HG02678 (cell line): ENCODE results near the gene REEP1.
A peak's percentile ranks its signal among the peaks of the same experiment; 100 is the strongest.
"Not testable (repeated sequence)": the region's sequence is repeated elsewhere in the genome, so short reads cannot be mapped to it uniquely, and the experiment has no call there.

Experiments
- ATAC-seq: cut with Tn5 transposase; IDR thresholded peaks from one replicate; pipeline ENCODE4 v1.9.1; 2021; ENCODE audit warnings: mild to moderate bottlenecking, moderate library complexity; ENCODE audit not compliant: unreplicated experiment

The REEP1 gene

DNA sequence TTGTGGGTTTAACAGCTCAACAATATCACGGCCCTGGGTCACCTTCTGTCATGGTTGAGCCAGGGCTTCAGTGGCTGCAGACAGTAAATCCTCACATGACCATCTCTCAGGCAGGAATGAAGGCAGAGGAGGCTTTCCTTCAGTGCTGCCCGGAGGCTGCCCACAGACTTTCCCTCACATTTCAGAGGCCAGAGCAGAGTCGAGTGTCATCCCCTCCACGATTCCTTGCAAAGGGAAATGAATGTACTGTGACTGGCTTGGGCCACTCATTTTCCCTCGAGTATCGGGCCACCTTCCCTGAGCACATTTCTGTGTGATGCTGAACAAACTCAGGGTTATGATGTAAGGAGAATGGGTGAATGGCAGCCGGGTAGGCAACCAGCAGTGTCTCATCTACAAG is 10.0 kb upstream of the REEP1 start:
- ATAC-seq = no peak

- ATAC-seq = not testable (repeated sequence)
Measured at GRCh38 chr2:86345783-86346370, 8.5 kb upstream of the REEP1 start.

- no peak for ATAC-seq
Measured at GRCh38 chr2:86344404-86344803, 7.0 kb upstream of the REEP1 start.

DNA sequence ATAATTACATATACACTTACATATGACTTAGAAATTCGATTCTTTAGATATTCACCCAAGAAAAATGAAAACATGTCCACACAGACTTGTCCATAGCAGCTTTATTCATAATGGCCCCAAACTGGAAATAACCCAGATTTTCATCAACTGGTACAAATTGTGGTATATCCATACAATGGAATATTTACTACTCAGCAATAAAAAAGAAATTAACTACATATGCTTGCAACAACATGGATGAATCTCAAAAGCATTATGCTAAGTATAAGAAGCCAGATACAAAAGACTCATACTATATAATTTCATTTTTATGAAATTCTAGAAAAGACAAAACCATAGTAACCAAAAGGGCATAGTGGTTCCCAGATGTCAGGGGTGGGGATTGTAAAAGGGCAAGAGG is 5.1 kb upstream of the REEP1 start:
- ATAC-seq = no peak

DNA sequence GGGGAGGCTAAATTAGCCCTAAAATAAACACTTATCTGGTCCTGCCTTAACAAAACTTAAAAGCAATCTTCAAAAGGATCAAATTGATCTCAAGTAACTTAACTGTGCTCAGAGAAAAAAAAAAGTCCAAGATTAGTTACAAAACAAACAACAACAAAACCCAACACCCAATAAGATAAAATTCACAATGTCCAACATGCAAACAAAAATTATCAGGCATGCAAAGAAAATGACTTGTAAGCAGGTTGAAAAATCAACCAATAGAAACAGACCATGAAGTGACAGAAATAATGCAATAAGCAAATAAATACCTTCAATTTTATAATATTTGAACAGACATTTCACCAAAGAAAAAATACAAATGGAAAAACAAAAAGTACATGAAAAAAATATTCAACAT is 4.0 kb upstream of the REEP1 start:
- ATAC-seq = no peak

- no peak for ATAC-seq
Measured at GRCh38 chr2:86338778-86339295, 1.4 kb upstream of the REEP1 start.

DNA sequence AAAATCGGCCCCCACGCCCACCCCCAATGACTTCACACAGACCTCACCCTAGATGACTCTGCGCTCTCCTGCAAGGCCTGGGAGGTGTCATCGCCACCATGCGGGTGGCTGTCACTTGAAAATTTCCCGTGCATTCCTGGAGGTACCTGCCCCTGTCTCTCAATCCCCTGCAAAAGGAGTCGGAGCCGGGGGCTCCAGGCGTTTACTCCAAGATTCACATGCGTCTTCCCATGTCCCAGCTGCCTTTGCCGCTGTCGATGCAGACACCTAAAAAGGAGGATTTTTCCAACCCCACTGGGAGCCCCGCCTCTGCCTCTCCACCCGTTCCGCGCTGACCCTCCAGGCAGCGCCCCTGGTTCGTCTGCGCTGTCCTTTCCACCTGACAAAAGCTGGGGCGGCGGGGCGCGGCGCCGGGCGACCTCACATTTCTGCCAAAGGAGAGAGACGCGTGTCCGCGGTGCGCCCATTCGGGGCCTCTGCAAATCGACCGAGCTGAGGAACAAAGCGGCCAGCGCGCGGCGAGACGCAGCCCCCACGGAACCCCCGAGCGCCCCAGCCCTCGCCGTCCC is 667 bp downstream of the REEP1 start:
- ATAC-seq = peak; percentile 6

DNA sequence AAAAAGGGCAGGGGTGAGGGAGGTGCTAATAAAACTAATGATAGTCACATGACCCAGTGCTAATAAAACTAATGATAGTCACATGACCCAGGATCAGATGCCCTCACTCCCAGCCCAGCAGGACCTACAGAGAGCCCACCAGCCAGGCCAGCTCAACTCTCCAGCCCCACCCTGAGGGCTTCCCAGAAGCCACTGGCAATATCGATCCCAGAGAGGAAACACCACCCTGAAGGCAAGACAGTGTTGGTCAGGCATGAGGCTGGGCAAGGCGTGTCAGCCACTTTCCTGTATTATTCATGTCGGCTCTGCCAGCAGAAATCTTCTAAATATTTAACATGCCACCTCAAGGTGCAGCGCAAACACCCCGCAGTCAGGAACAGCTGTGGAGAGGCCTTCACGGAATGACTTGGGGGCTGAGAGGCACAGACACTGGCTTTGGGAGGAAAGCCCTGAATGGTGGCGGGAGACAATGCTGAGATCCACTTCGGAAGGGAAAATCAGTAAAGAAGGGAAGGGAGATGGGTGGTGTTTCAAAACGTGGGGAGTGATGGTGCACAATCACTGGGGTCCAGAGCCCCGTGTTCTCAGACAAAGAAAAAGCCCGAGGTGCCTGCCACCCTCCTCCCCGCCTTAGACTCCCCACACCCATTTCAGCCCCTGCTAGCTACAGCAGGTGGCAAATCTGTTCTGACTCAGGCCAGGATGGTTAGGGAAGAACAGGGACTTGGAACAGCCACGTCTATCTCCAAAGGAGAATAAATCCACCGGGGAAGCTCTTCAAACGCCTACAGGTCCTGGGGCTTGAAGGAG is 1.4 kb downstream of the REEP1 start:
- no peak for ATAC-seq

GRCh38 chr2:86333378-86333777 is 4.0 kb downstream of the REEP1 start:
- ATAC-seq = no peak

- no peak for ATAC-seq
Measured at GRCh38 chr2:86332654-86333053, 4.8 kb downstream of the REEP1 start.

GRCh38 chr2:86331384-86331783 is 6.0 kb downstream of the REEP1 start:
- ATAC-seq = no peak

GRCh38 chr2:86330001-86330400 is 7.4 kb downstream of the REEP1 start:
- ATAC-seq = no peak

- ATAC-seq = no peak
Measured at GRCh38 chr2:86323273-86324021, 14.0 kb downstream of the REEP1 start.

DNA sequence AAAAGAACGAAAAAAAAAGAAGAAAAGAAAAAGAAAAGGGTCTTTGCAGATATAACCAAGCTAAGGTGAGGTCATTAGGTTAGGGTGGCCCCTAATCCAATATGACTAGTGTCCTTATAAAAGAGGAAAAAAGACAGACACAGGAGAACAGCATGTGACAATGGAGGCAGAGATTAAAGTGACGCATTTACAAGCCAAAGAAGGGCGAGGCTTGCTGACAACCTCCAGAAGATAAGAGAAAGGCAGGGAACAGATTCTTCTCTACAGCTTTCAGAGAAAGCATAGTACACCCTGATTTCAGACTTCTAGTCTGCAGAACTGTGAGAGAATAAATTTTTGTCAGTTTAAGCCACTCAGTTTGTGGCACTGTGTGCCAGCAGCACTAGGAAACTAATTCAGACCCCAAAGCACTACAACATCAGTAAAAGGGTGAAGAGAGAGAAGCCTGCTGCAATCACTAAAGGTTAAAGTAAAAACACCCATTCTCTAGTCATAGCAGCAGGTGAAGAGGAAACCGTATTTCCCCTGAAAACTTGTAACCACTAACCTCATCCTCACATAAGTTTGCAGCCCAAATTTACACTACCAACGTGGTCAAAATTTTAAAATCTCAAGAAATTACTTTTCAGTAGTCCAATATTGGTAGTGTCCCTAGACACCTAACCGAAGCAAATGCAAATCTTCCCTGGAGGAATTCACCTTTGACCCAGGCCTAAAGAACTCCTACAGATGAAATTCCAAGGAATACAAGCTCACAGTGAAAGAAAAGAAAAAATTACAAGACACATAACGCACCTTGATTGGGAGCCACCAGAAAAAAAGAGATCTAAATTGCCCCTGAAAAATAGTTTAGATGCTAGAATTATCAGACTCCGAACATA is 17.5 kb downstream of the REEP1 start:
- ATAC-seq = no peak

GRCh38 chr2:86315084-86315483 is 22.3 kb downstream of the REEP1 start:
- ATAC-seq = no peak

- no peak for ATAC-seq
Measured at GRCh38 chr2:86314125-86314524, 23.3 kb downstream of the REEP1 start.

DNA sequence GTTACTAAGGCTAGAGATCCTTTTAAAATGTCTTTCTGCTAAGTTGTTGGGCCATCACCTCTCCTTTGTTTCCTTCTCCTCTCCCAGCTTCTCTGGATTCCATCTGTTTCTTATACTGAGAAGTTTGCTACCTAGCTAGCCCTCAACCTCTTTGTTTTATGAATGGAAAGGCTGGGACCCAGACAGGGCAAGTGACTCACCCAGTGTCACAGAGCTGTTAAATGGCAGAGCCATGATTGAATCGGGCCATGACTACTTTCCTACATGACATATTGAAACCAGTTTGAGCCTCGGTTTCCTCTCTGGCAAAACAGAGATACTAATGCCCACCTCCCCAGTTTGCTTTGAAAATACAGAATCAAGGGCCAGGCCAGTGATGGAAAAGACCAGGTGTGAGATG is 24.1 kb downstream of the REEP1 start:
- no peak for ATAC-seq

DNA sequence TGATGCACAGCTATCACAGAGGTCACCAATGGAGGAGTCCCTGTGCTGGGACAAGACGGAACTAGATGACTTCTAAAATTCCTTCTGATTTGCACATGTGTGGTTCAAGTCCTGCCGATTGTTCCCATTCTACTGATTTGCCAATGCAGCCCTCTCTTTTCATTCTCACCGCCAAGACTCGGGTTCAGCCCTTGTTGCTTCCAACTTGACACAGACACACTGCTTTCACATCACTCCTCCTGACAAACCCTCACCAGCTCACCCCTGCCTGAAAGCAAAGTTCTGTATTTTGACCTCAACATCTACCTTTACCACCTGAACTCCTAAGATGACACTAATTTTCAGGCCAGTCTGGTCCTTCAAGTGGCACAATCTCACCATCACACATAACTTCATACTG is 25.5 kb downstream of the REEP1 start:
- ATAC-seq = no peak

DNA sequence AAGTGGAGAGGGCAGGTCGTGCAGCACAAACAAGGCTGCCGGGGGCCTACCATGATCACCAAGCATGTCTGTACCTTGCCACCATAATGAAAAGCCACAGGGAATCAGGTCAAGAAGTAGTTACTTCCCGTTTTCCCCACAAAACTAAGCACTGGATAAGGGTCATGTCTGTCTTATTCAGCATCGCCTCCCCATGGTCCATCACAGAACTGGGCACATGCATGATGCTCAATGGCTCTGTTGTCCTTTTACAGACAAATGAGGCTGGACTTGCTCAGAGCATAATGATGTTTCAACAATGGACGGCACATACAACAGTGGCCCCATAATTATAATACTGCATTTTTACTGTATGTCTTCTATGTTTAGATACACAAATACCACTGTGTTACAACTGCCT is 27.5 kb downstream of the REEP1 start:
- no peak for ATAC-seq

GRCh38 chr2:86308984-86309695 is 28.3 kb downstream of the REEP1 start:
- ATAC-seq = no peak
